AG04449 (cell line): ENCODE measurements around the gene IFNLR1.

Source experiments
- CTCF ChIA-PET: fragments of 350-600 bp; formaldehyde crosslinking; extraction: SDS; loops from one replicate; lab custom pipeline; 2021; ENCODE audit warnings: antibody characterized with exemption; lab: Yijun Ruan, JAX
- POLR2A ChIA-PET: fragments of 400-600, 350-600 bp; formaldehyde crosslinking; extraction: SDS; loops from one replicate; lab custom pipeline; 2020; ENCODE audit warnings: antibody characterized with exemption, inconsistent platforms; lab: Yijun Ruan, JAX
- DNase-seq: peaks from one replicate; pipeline ENCODE4 v3.0.0-alpha.2; 2010; ENCODE audit warnings: low read depth, low spot score
- H3K4me3 ChIP-seq: 2 replicates; pipeline ENCODE4 v1.5.1; 2011; ENCODE audit warnings: low read depth, mild to moderate bottlenecking, control low read depth, low read length
- TF ChIP-seq, protein P1 (sequence below): IDR thresholded peaks from one replicate; pipeline ENCODE4 v1.5.1; 2011; ENCODE audit warnings: mild to moderate bottlenecking, moderate library complexity, low read length, control low read depth, inconsistent platforms; ENCODE audit not compliant: insufficient read depth; ENCODE audit errors: missing control alignments

Gene IFNLR1

DNA sequence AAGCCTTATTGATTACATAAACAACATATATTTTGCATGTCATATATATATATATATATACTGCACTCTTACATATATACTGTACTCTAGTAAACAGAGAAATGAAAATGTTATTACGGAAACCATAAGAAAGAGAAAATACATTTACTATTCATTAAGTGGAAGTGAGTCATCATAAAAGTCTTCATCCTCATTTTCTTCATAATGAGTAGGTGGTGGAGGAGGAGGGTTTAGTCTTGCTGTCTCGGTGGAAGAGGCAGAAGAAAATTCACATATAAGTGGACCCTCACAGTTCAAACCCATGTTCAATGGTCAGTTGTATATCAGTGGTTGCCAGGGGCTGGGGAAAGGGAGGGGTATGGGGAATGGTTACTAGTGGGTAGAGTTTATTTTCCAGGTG lies 8.0 kb upstream of the IFNLR1 start:
- no peak overlapping the region for H3K4me3 ChIP-seq
- ChIA-PET CTCF (interaction anchor here (3.6 to 7.6 kb wide), 3 partner anchors 192 to 202 kb away, joined by 37 to 847 read pairs (median 166); no protein-coding TSS in a partner anchor), POLR2A (interaction anchor here (0.6 kb wide), 1 partner anchor 503 kb away, joined by 3 read pairs; the partner anchor contains the start of gene RPL11)
- DNase-seq: no peak
- TF ChIP-seq, protein P1, sequence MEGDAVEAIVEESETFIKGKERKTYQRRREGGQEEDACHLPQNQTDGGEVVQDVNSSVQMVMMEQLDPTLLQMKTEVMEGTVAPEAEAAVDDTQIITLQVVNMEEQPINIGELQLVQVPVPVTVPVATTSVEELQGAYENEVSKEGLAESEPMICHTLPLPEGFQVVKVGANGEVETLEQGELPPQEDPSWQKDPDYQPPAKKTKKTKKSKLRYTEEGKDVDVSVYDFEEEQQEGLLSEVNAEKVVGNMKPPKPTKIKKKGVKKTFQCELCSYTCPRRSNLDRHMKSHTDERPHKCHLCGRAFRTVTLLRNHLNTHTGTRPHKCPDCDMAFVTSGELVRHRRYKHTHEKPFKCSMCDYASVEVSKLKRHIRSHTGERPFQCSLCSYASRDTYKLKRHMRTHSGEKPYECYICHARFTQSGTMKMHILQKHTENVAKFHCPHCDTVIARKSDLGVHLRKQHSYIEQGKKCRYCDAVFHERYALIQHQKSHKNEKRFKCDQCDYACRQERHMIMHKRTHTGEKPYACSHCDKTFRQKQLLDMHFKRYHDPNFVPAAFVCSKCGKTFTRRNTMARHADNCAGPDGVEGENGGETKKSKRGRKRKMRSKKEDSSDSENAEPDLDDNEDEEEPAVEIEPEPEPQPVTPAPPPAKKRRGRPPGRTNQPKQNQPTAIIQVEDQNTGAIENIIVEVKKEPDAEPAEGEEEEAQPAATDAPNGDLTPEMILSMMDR: no peak

DNA sequence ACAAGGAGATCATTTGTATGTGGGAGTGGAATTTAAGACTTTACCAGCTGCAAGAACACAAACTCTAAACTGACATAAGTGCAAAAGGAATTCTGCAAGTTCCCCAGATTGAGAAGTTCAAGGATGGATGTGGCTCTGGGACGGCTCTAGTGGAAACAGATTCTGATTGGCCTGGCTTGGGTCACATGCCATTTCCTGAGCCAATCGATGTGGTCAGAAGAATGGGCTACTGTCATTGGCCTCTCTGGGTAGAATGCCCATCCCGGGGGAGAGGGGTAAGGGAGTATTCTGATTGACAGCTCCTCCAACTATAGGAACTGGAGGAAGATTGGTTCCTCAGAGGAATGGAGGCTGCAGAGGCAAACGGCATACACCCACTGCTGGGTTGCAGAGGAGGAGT lies 6.0 kb upstream of the IFNLR1 start:
- no peak for DNase-seq
- H3K4me3 ChIP-seq: no peak overlapping the region
- CTCF ChIA-PET: interaction anchor here (1.2 to 3.6 kb wide), 5 partner anchors 9 to 442 kb away, joined by 4 to 37 read pairs (median 5); no protein-coding TSS in a partner anchor
- POLR2A ChIA-PET: no interaction called here
- TF ChIP-seq, protein P1: no peak

DNA sequence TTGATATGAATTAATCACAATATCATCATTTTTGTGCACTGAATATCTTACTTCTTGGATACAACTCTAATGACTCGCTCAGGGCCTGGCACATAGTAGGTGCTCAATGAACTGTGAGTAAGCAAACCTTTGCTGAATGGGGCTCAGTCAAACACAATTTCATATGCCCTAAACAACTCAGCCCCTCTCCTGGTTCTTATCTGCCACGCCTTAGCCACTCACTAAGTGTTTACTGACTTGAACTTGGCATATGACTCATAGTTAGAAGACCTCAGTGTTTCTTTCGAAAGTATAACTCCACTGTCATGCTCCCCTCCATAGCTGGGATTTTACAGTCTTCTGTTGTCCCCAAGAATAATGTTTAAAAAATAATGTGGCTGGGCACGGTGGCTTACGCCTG lies 4.8 kb upstream of the IFNLR1 start:
- TF ChIP-seq, protein P1: no peak
- POLR2A ChIA-PET: interaction anchor here (0.7 kb wide), 1 partner anchor 850 kb away, joined by 4 read pairs; no protein-coding TSS in a partner anchor
- CTCF ChIA-PET: interaction anchor here (1.2 to 6.3 kb wide), 4 partner anchors 8 to 395 kb away, joined by 4 to 79 read pairs (median 26); no protein-coding TSS in a partner anchor
- DNase-seq: no peak
- no peak overlapping the region for H3K4me3 ChIP-seq

DNA sequence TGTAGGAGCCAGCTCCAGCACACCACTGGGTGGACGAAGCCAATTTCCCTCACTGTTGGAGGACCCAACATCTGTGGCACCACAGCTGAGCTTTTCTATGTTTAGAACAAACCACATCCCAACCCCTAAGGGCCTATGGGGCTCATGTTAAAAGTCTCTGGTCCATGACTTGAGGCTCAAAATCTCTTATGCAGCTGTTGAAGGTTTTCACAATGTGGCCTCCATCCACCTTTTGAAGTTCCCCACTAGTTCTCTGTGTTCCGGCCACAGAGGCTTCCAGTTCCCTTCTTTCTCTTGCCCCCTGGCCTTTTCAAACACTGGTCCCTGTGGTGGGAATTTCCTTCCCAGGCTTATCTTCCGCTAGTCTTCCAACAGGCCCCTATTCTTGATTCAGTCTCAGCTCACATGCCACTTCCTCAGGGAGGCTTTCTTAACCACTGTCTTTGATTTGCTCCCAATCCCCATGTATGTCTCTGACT lies 3.9 kb upstream of the IFNLR1 start:
- H3K4me3 ChIP-seq: no peak overlapping the region
- ChIA-PET CTCF (interaction anchor here (0.9 to 6.3 kb wide), 5 partner anchors 9 to 396 kb away, joined by 3 to 79 read pairs (median 15); no protein-coding TSS in a partner anchor), POLR2A (no interaction called here)
- TF ChIP-seq, protein P1: no peak
- no peak for DNase-seq

DNA sequence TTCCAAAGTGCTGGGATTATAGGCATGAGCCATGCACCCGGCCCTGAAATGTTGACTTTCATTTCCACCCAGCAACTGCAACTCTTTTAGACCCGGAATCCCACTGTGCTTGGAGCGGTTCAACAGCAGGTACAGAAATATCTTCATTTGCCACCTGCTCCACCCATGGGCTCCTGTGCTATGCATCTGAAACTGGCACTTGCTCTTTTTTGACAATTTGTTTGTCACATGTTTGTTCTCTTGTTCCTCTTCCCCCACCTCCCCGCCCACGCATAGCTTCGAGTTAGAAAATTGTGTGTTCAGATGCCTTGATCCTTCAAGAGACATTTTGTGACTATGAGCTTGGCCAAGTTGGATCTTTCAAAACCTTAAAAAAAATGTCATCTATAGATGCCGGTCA lies 2.4 kb upstream of the IFNLR1 start:
- POLR2A ChIA-PET: no interaction called here
- no peak for DNase-seq
- CTCF ChIA-PET: interaction anchor here (0.7 to 6.3 kb wide), 8 partner anchors 11 to 398 kb away, joined by 3 to 79 read pairs (median 5); no protein-coding TSS in a partner anchor
- TF ChIP-seq, protein P1: no peak
- no peak overlapping the region for H3K4me3 ChIP-seq

DNA sequence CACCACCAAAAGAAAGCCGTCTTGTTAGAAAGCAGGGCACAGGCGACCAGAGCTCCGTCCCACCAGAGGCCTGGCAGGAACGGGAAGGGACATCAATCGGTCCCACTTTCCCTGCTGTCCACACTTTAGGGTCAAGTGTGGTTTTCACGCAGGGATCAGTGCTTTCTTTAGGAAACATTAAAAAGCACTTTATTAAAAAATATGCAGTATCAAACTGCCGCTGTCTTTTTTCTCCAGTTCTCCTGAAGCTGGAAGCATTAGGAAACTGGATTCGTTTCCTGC lies 437 bp downstream of the IFNLR1 start:
- ChIA-PET CTCF (interaction anchor here (1.4 to 6.3 kb wide), 4 partner anchors 14 to 206 kb away, joined by 3 to 79 read pairs (median 18); no protein-coding TSS in a partner anchor), POLR2A (no interaction called here)
- no peak for DNase-seq
- TF ChIP-seq, protein P1: no peak
- H3K4me3 ChIP-seq: 0 out of 2 replicates have a peak overlapping the region, but pooled peaks have one; percentile 48
